ENCODE results near the gene SLC45A2.
A peak's percentile ranks its signal among the peaks of the same experiment; 100 is the strongest.
"Not testable (repeated sequence)": the region's sequence is repeated elsewhere in the genome, so short reads cannot be mapped to it uniquely, and the experiment has no call there.

SLC45A2 gene

GRCh38 chr5:33958176-33958575, 26.3 kb downstream of the SLC45A2 start:
- no peak for DNase-seq

GRCh38 chr5:33957577-33958150, 26.8 kb downstream of the SLC45A2 start:
- no peak for DNase-seq

DNA sequence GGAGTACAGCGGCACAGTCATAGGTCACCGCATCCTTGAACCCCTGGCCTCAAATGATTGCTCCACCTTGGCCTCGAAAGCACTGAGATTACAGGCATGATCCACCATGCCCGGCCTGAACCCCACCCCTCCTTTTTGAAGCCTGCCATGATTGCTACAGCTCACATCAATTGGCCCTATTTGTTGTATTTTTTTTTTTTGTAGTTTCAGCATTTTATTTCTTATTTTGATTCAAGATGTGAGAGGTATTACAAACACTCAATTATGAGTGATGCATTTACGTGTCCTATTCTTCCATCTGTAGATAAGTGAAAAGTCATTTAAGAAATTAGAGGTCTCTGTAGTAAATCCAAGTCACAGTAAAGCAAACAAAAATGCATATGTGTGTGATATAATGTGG, 32.3 kb downstream of the SLC45A2 start:
- DNase-seq, result not testable (repeated sequence)

- DNase-seq, result no peak
Observed at GRCh38 chr5:33944543-33945132, 39.9 kb downstream of the SLC45A2 start.

GRCh38 chr5:33941090-33941489, 43.4 kb downstream of the SLC45A2 start:
- DNase-seq, result no peak

- DNase-seq, result no peak
Observed at GRCh38 chr5:33939556-33940262, 44.8 kb downstream of the SLC45A2 start.

- DNase-seq, result no peak
Observed at GRCh38 chr5:33938881-33939280, 45.6 kb downstream of the SLC45A2 start.

GRCh38 chr5:33938507-33938796, 46.0 kb downstream of the SLC45A2 start:
- DNase-seq, result no peak

- DNase-seq, result no peak
Observed at GRCh38 chr5:33937707-33938506, 46.6 kb downstream of the SLC45A2 start.

DNA sequence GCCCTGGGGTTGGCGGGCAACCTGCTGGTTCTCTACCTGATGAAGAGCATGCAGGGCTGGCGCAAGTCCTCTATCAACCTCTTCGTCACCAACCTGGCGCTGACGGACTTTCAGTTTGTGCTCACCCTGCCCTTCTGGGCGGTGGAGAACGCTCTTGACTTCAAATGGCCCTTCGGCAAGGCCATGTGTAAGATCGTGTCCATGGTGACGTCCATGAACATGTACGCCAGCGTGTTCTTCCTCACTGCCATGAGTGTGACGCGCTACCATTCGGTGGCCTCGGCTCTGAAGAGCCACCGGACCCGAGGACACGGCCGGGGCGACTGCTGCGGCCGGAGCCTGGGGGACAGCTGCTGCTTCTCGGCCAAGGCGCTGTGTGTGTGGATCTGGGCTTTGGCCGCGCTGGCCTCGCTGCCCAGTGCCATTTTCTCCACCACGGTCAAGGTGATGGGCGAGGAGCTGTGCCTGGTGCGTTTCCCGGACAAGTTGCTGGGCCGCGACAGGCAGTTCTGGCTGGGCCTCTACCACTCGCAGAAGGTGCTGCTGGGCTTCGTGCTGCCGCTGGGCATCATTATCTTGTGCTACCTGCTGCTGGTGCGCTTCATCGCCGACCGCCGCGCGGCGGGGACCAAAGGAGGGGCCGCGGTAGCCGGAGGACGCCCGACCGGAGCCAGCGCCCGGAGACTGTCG, 47.3 kb downstream of the SLC45A2 start:
- DNase-seq, result no peak

GRCh38 chr5:33936381-33937016, 48.0 kb downstream of the SLC45A2 start, which contains the start of gene RXFP3:
Gene RXFP3 (plus strand): TSS chr5:33936386. CDS start chr5:33936741, 355 bp downstream.
- no peak for DNase-seq

DNA sequence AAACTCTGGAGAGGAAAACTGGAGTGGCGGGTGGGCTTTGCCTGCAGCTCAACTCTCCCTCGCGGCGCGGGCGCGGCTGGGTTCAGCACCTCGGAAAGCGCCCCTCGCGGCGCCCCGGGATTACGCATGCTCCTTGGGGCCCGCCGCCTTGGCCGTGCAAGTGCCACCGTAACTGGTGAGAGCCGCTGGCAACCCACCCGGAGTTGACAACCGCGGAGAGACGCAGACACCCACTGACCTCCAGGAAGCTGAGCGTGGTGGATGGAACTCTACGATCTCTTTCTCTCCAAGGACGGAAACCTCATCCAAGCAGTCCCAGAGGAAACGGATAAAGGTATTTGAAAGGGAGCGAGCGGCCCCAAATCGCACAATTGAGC, 48.5 kb downstream of the SLC45A2 start:
- DNase-seq, result no peak

- peak in 1 of 2 experiments; percentile 28 for DNase-seq
Observed at GRCh38 chr5:33934176-33934575, 50.3 kb downstream of the SLC45A2 start.

DNA sequence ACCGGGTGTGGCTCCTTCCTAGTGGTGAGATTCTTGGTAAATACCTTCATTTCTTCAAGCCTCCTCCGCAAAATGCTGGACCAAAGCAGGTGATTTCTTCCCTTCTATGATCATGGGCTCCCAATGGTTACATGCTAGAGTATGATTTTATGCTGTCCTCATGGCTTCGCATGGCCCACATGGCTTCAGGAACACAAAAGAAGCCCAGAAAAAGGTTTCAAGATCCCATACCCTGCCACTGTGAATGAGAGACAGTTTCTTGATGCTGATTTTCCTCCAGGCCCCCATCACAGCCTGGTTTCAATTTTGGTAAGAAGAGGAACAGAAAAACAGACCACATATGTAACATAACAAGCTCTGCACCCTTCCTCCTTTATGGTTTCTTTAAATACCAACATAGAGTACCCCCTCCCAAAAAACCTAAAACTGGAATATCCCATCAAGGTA, 50.7 kb downstream of the SLC45A2 start:
- no peak for DNase-seq

GRCh38 chr5:33931136-33931535, 53.4 kb downstream of the SLC45A2 start:
- DNase-seq, result no peak

- DNase-seq, result no peak
Observed at GRCh38 chr5:33929925-33930690, 54.4 kb downstream of the SLC45A2 start.

DNA sequence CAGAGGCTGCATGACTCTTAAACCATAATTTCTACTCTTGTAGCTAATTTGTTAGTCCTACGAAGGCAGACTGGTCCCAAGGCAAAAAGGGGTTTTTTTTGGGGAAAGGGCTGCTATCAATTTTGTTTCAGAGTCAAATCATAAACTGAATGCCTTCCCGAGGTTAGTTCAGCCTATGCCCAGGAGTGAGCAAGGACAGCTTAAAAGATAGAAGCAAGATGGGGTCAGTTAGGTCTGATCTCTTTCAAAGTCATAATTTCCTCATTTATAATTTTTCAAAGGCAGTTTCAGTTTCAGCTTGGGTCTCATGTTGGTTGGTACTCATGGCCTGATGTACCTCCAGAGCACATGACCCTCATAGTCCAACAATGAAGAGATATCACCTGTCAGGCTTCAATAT, 56.2 kb downstream of the SLC45A2 start:
- DNase-seq, result no peak

DNA sequence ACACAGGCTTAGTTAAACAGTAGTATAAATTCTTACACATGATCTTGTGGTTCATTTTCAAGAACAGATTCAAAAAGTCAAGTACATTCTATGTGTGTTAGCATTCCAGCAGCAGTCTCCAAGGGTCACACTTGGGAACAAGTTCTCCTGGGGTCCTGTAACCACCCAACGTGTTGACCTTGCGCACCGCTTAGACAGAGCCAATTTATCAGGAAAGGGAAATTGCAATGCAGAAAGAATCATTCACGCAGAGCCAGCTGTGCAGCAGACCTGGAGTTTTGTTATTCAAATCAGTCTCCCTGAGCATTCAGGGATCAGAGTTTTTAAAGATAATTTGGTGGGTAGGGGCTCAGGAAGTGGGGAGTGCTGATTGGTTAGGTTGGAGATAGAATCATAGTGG, 56.8 kb downstream of the SLC45A2 start:
- no peak for DNase-seq

- no peak for DNase-seq
Observed at GRCh38 chr5:33925278-33925677, 59.2 kb downstream of the SLC45A2 start.

DNA sequence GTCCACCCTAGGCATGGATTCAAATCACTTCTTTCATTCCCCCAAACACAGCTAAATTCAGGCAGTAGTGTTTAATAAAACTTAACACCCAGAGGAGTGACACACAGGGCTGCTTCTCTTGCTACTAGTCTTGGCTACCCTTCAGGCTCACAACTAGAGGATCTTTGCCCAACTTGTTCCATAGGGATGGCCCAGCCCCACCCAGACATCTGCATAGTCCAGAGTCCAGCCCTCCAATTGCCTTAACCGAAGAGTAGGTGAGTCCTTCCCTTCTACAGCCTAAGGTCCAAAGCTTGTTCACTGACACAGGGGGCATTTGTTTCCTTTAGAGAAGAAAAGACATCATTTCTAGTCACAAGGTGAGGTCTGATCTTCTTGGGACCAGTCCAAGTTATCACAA, 63.5 kb downstream of the SLC45A2 start:
- DNase-seq, result no peak

DNA sequence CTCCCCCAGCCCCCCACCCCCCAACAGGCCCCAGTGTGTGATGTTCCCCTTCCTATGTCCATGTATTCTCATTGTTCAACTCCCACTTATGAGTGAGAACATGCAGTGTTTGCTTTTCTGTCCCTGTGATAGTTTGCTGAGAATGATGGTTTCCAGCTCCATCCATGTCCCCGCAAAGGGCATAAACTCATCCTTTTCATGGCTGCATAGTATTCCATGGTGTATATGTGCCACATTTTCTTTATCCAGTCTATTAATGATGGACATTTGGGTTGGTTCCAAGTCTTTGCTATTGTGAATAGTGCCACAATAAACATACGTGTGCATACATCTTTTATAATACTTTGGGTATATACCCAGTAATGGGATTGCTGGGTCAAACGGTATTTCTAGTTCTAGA, 69.6 kb downstream of the SLC45A2 start:
- DNase-seq, result not testable (repeated sequence)

DNA sequence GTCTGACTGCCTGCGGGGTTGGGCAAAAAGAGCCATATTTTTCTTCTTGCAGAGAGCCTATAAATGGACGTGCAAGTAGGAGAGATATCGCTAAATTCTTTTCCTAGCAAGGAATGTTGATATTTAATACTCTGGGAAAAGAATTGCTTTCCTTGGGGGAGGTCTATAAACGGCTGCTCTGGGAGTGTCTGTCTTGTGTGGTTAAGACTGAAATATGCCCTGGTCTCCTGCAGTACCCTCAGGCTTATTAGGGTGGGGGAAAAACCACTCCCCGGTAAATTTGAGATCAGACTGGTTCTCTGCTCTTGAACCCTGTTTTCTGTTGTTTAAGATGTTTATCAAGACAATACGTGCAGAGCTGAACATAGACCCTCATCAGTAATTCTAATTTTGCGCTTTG, 78.2 kb downstream of the SLC45A2 start:
- DNase-seq, result not testable (repeated sequence)
